ENCODE results near the gene TEX19.

The TEX19 gene

GRCh38 chr17:82373731-82374625, 14.9 kb downstream of the TEX19 start:
- no peak overlapping the region for H2BK15ac ChIP-seq (ENCODE audit: low read depth, poor library complexity, severe bottlenecking)
- 92% methylated on average over 37 of the region's 37 CpGs for WGBS
- H3K14ac ChIP-seq (ENCODE audit: low read length in 2 of 2), result no peak overlapping the region
- H3K9me3 ChIP-seq (ENCODE audit: control insufficient read depth, low read length), result no peaks in the 10 kb centered on the region
- H3K23ac ChIP-seq (ENCODE audit: low read length in 2 of 2), result no peak overlapping the region
- no peaks in the 10 kb centered on the region for H3K36me3 ChIP-seq (ENCODE audit: control insufficient read depth in 1 of 2, insufficient read depth in 2 of 2, low read depth in 1 of 2, low read length in 2 of 2)
- no peak overlapping the region for H3K27ac ChIP-seq (ENCODE audit: low read length, poor library complexity, severe bottlenecking)
- H3K4me2 ChIP-seq (ENCODE audit: low read length, poor library complexity, severe bottlenecking), result no peak overlapping the region
- no peak overlapping the region for H2BK120ac ChIP-seq (ENCODE audit: low read depth, low read length)
- no peak overlapping the region for H2AK5ac ChIP-seq (ENCODE audit: low read length, severe bottlenecking)
- H3K4me1 ChIP-seq (ENCODE audit: control insufficient read depth, insufficient read depth, low read depth, low read length), result peaks cover 16% of the 10 kb centered on the region
- no peak overlapping the region for H2BK5ac ChIP-seq (ENCODE audit: low read depth, low read length, poor library complexity, severe bottlenecking)
- no peak overlapping the region for H3K9ac ChIP-seq (ENCODE audit: low read length)
- H3K18ac ChIP-seq (ENCODE audit: low read depth in 1 of 2, low read length in 2 of 2), result no peak overlapping the region
- no peak overlapping the region for H4K91ac ChIP-seq (ENCODE audit: low read length)
- no peak overlapping the region for H2AFZ ChIP-seq (ENCODE audit: low read depth, low read length)
- DNase-seq, result no peak
- H3K4ac ChIP-seq (ENCODE audit: low read depth in 1 of 2, low read length in 2 of 2), result no peak overlapping the region
- no peak overlapping the region for H2BK12ac ChIP-seq (ENCODE audit: low read length in 2 of 2)
- no peak overlapping the region for H4K8ac ChIP-seq (ENCODE audit: low read length)
- H3K79me1 ChIP-seq (replicated peaks; ENCODE audit: low read length, poor library complexity, severe bottlenecking), result no peaks in the 10 kb centered on the region
- H3K4me3 ChIP-seq (ENCODE audit: insufficient read depth in 1 of 2, low read depth in 1 of 2, low read length in 2 of 2), result no peak overlapping the region
- peaks cover 53 to 84% of the 10 kb centered on the region in 2 experiments for H3K27me3 ChIP-seq (ENCODE audit: control insufficient read depth in 1 of 2, insufficient read depth in 1 of 2, low read length in 2 of 2)

GRCh38 chr17:82374626-82375331, 15.7 kb downstream of the TEX19 start:
- H3K27ac ChIP-seq (ENCODE audit: low read length, poor library complexity, severe bottlenecking), result no peak overlapping the region
- H3K27me3 ChIP-seq (ENCODE audit: control insufficient read depth in 1 of 2, insufficient read depth in 1 of 2, low read length in 2 of 2), result peaks cover 54 to 80% of the 10 kb centered on the region in 2 experiments
- H3K9me3 ChIP-seq (ENCODE audit: control insufficient read depth, low read length), result no peaks in the 10 kb centered on the region
- no peak for DNase-seq
- H3K4me2 ChIP-seq (ENCODE audit: low read length, poor library complexity, severe bottlenecking), result no peak overlapping the region
- no peak overlapping the region for H3K4me3 ChIP-seq (ENCODE audit: insufficient read depth in 1 of 2, low read depth in 1 of 2, low read length in 2 of 2)
- no peak overlapping the region for H3K4ac ChIP-seq (ENCODE audit: low read depth in 1 of 2, low read length in 2 of 2)
- no peak overlapping the region for H4K8ac ChIP-seq (ENCODE audit: low read length)
- H2AFZ ChIP-seq (ENCODE audit: low read depth, low read length), result no peak overlapping the region
- H2BK12ac ChIP-seq (ENCODE audit: low read length in 2 of 2), result no peak overlapping the region
- H4K91ac ChIP-seq (ENCODE audit: low read length), result no peak overlapping the region
- no peak overlapping the region for H3K23ac ChIP-seq (ENCODE audit: low read length in 2 of 2)
- H3K18ac ChIP-seq (ENCODE audit: low read depth in 1 of 2, low read length in 2 of 2), result no peak overlapping the region
- H3K14ac ChIP-seq (ENCODE audit: low read length in 2 of 2), result no peak overlapping the region
- no peak overlapping the region for H2BK5ac ChIP-seq (ENCODE audit: low read depth, low read length, poor library complexity, severe bottlenecking)
- no peaks in the 10 kb centered on the region for H3K79me1 ChIP-seq (replicated peaks; ENCODE audit: low read length, poor library complexity, severe bottlenecking)
- H3K9ac ChIP-seq (ENCODE audit: low read length), result no peak overlapping the region
- no peak overlapping the region for H2BK120ac ChIP-seq (ENCODE audit: low read depth, low read length)
- H3K4me1 ChIP-seq (ENCODE audit: control insufficient read depth, insufficient read depth, low read depth, low read length), result peaks cover 16% of the 10 kb centered on the region
- H3K36me3 ChIP-seq (ENCODE audit: control insufficient read depth in 1 of 2, insufficient read depth in 2 of 2, low read depth in 1 of 2, low read length in 2 of 2), result peaks cover 0 to 2% of the 10 kb centered on the region in 2 experiments
- WGBS, result 83% methylated on average over 74 of the region's 79 CpGs
- no peak overlapping the region for H2AK5ac ChIP-seq (ENCODE audit: low read length, severe bottlenecking)
- no peak overlapping the region for H2BK15ac ChIP-seq (ENCODE audit: low read depth, poor library complexity, severe bottlenecking)

GRCh38 chr17:82375359-82376041, 16.5 kb downstream of the TEX19 start:
- no peak overlapping the region for H2BK120ac ChIP-seq (ENCODE audit: low read depth, low read length)
- peaks cover 15% of the 10 kb centered on the region for H3K4me1 ChIP-seq (ENCODE audit: control insufficient read depth, insufficient read depth, low read depth, low read length)
- no peak overlapping the region for H3K18ac ChIP-seq (ENCODE audit: low read depth in 1 of 2, low read length in 2 of 2)
- no peak overlapping the region for H2BK5ac ChIP-seq (ENCODE audit: low read depth, low read length, poor library complexity, severe bottlenecking)
- H3K27ac ChIP-seq (ENCODE audit: low read length, poor library complexity, severe bottlenecking), result no peak overlapping the region
- H3K23ac ChIP-seq (ENCODE audit: low read length in 2 of 2), result no peak overlapping the region
- H2BK12ac ChIP-seq (ENCODE audit: low read length in 2 of 2), result no peak overlapping the region
- peaks cover 0 to 3% of the 10 kb centered on the region in 2 experiments for H3K36me3 ChIP-seq (ENCODE audit: control insufficient read depth in 1 of 2, insufficient read depth in 2 of 2, low read depth in 1 of 2, low read length in 2 of 2)
- DNase-seq, result no peak
- H3K79me1 ChIP-seq (replicated peaks; ENCODE audit: low read length, poor library complexity, severe bottlenecking), result no peaks in the 10 kb centered on the region
- H4K91ac ChIP-seq (ENCODE audit: low read length), result no peak overlapping the region
- no peak overlapping the region for H2BK15ac ChIP-seq (ENCODE audit: low read depth, poor library complexity, severe bottlenecking)
- no peaks in the 10 kb centered on the region for H3K9me3 ChIP-seq (ENCODE audit: control insufficient read depth, low read length)
- WGBS, result 92% methylated on average over 46 of the region's 46 CpGs
- no peak overlapping the region for H3K9ac ChIP-seq (ENCODE audit: low read length)
- H3K14ac ChIP-seq (ENCODE audit: low read length in 2 of 2), result no peak overlapping the region
- peaks cover 52 to 81% of the 10 kb centered on the region in 2 experiments for H3K27me3 ChIP-seq (ENCODE audit: control insufficient read depth in 1 of 2, insufficient read depth in 1 of 2, low read length in 2 of 2)
- H4K8ac ChIP-seq (ENCODE audit: low read length), result no peak overlapping the region
- H2AFZ ChIP-seq (ENCODE audit: low read depth, low read length), result no peak overlapping the region
- no peak overlapping the region for H3K4me2 ChIP-seq (ENCODE audit: low read length, poor library complexity, severe bottlenecking)
- no peak overlapping the region for H3K4ac ChIP-seq (ENCODE audit: low read depth in 1 of 2, low read length in 2 of 2)
- H3K4me3 ChIP-seq (ENCODE audit: insufficient read depth in 1 of 2, low read depth in 1 of 2, low read length in 2 of 2), result no peak overlapping the region
- no peak overlapping the region for H2AK5ac ChIP-seq (ENCODE audit: low read length, severe bottlenecking)
